Nephron (organoid): ENCODE results near the gene REEP1.

Experiments
- H3K27ac Mint-ChIP-seq, 3 experiments: 2 replicates each; pipeline ENCODE4 v1.8.0; 2020; ENCODE audit warnings: mixed read lengths in 3 of 3, mild to moderate bottlenecking in 2 of 3, moderate library complexity in 1 of 3
- H3K27me3 Mint-ChIP-seq: 2 replicates; pipeline ENCODE4 v1.8.0; 2021; ENCODE audit warnings: low read depth, mild to moderate bottlenecking, moderate library complexity, mixed read lengths
- H3K36me3 Mint-ChIP-seq: 2 replicates; pipeline ENCODE4 v1.8.0; 2020; ENCODE audit warnings: low read depth, mixed read lengths
- H3K4me1 Mint-ChIP-seq: 2 replicates; pipeline ENCODE4 v1.8.0; 2020; ENCODE audit warnings: mixed read lengths
- H3K4me3 Mint-ChIP-seq, 3 experiments: 2 replicates each; pipeline ENCODE4 v1.8.0; 2020; ENCODE audit warnings: mild to moderate bottlenecking in 3 of 3, mixed read lengths in 3 of 3, moderate library complexity in 2 of 3
- H3K9me3 Mint-ChIP-seq: 2 replicates; pipeline ENCODE4 v1.8.0; 2020; ENCODE audit warnings: mixed read lengths
- TF ChIP-seq, protein P1 (sequence below), 3 experiments: fragments of 200-600 bp; sonication (generic); IDR thresholded peaks; one replicate each; pipeline ENCODE4 v1.5.0; 2021; ENCODE audit warnings: antibody characterized with exemption in 3 of 3; ENCODE audit not compliant: unreplicated experiment in 3 of 3

REEP1 gene

DNA sequence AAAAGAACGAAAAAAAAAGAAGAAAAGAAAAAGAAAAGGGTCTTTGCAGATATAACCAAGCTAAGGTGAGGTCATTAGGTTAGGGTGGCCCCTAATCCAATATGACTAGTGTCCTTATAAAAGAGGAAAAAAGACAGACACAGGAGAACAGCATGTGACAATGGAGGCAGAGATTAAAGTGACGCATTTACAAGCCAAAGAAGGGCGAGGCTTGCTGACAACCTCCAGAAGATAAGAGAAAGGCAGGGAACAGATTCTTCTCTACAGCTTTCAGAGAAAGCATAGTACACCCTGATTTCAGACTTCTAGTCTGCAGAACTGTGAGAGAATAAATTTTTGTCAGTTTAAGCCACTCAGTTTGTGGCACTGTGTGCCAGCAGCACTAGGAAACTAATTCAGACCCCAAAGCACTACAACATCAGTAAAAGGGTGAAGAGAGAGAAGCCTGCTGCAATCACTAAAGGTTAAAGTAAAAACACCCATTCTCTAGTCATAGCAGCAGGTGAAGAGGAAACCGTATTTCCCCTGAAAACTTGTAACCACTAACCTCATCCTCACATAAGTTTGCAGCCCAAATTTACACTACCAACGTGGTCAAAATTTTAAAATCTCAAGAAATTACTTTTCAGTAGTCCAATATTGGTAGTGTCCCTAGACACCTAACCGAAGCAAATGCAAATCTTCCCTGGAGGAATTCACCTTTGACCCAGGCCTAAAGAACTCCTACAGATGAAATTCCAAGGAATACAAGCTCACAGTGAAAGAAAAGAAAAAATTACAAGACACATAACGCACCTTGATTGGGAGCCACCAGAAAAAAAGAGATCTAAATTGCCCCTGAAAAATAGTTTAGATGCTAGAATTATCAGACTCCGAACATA lies 17.5 kb downstream of the REEP1 start:
- no peaks in the 10 kb centered on the region for H3K4me1 Mint-ChIP-seq
- H3K36me3 Mint-ChIP-seq: no peaks in the 10 kb centered on the region
- H3K9me3 Mint-ChIP-seq: no peaks in the 10 kb centered on the region
- no peak overlapping the region for H3K4me3 Mint-ChIP-seq
- TF ChIP-seq, protein P1, sequence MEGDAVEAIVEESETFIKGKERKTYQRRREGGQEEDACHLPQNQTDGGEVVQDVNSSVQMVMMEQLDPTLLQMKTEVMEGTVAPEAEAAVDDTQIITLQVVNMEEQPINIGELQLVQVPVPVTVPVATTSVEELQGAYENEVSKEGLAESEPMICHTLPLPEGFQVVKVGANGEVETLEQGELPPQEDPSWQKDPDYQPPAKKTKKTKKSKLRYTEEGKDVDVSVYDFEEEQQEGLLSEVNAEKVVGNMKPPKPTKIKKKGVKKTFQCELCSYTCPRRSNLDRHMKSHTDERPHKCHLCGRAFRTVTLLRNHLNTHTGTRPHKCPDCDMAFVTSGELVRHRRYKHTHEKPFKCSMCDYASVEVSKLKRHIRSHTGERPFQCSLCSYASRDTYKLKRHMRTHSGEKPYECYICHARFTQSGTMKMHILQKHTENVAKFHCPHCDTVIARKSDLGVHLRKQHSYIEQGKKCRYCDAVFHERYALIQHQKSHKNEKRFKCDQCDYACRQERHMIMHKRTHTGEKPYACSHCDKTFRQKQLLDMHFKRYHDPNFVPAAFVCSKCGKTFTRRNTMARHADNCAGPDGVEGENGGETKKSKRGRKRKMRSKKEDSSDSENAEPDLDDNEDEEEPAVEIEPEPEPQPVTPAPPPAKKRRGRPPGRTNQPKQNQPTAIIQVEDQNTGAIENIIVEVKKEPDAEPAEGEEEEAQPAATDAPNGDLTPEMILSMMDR (IDR thresholded peaks at IDR 0.05; ENCODE audit: unreplicated experiment in 3 of 3): no peak
- H3K27me3 Mint-ChIP-seq: peaks cover 12% of the 10 kb centered on the region
- H3K27ac Mint-ChIP-seq: no peak overlapping the region

DNA sequence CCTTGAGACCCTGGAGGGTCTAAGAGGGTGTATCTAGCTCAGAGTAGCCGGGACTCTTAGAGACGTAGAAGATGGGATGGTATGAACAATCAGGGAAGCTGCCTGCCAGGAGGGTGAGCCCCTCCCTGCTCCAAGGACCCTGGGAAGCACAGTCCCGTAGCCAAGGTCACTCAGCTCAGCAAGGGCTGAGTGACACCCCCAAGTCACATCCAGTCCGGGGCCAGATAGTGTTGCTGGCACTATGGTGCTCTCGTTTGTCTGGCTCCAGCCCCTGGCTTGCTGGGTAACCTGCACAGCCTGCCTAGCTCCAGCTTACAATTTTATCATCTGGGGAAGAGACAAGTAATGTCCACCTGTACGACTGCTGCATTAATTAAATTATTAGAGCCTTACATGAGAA lies 22.3 kb downstream of the REEP1 start:
- H3K4me1 Mint-ChIP-seq: no peaks in the 10 kb centered on the region
- H3K27ac Mint-ChIP-seq: no peak overlapping the region

DNA sequence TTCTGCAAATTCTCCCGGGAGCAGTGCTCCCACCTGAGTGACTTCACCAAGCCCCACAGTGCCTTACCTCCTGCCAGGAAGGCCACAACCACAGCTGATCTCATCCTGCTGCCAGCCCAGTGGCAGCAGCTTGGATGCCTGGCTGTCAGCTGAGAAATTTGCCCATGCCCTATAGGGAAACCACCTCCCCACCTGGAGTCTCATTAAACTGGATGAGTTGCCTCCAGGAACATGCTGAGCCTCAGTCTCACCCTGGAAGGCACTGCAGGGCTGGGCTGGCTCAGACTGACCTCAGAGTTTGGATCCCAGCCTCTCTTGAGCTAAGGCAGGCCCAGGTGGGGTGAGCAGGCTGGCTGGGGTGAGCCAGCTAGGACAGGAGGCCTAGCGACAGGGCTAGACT lies 23.3 kb downstream of the REEP1 start:
- TF ChIP-seq, protein P1 (IDR thresholded peaks at IDR 0.05; ENCODE audit: unreplicated experiment in 3 of 3): no peak
- Mint-ChIP-seq H3K27me3 (peaks cover 9% of the 10 kb centered on the region), H3K4me3 (no peak overlapping the region), H3K27ac (no peak overlapping the region), H3K4me1 (peaks cover 5% of the 10 kb centered on the region), H3K36me3 (no peaks in the 10 kb centered on the region), H3K9me3 (no peaks in the 10 kb centered on the region)

More for the DNA sequence above, 22.3 kb downstream of the REEP1 start:
- no peaks in the 10 kb centered on the region for H3K36me3 Mint-ChIP-seq
- peaks cover 9% of the 10 kb centered on the region for H3K27me3 Mint-ChIP-seq
- no peaks in the 10 kb centered on the region for H3K9me3 Mint-ChIP-seq
- no peak overlapping the region for H3K4me3 Mint-ChIP-seq
- TF ChIP-seq, protein P1 (IDR thresholded peaks at IDR 0.05; ENCODE audit: unreplicated experiment in 3 of 3): no peak

DNA sequence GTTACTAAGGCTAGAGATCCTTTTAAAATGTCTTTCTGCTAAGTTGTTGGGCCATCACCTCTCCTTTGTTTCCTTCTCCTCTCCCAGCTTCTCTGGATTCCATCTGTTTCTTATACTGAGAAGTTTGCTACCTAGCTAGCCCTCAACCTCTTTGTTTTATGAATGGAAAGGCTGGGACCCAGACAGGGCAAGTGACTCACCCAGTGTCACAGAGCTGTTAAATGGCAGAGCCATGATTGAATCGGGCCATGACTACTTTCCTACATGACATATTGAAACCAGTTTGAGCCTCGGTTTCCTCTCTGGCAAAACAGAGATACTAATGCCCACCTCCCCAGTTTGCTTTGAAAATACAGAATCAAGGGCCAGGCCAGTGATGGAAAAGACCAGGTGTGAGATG lies 24.1 kb downstream of the REEP1 start:
- Mint-ChIP-seq H3K9me3 (no peaks in the 10 kb centered on the region), H3K4me1 (peaks cover 12% of the 10 kb centered on the region), H3K27ac (no peak overlapping the region), H3K27me3 (peaks cover 9% of the 10 kb centered on the region), H3K36me3 (no peaks in the 10 kb centered on the region), H3K4me3 (no peak overlapping the region)
- TF ChIP-seq, protein P1 (IDR thresholded peaks at IDR 0.05; ENCODE audit: unreplicated experiment in 3 of 3): no peak

DNA sequence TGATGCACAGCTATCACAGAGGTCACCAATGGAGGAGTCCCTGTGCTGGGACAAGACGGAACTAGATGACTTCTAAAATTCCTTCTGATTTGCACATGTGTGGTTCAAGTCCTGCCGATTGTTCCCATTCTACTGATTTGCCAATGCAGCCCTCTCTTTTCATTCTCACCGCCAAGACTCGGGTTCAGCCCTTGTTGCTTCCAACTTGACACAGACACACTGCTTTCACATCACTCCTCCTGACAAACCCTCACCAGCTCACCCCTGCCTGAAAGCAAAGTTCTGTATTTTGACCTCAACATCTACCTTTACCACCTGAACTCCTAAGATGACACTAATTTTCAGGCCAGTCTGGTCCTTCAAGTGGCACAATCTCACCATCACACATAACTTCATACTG lies 25.5 kb downstream of the REEP1 start:
- Mint-ChIP-seq H3K27me3 (peaks cover 9% of the 10 kb centered on the region), H3K9me3 (no peaks in the 10 kb centered on the region), H3K27ac (no peak overlapping the region), H3K36me3 (no peaks in the 10 kb centered on the region), H3K4me3 (no peak overlapping the region), H3K4me1 (peaks cover 19% of the 10 kb centered on the region)
- TF ChIP-seq, protein P1 (IDR thresholded peaks at IDR 0.05; ENCODE audit: unreplicated experiment in 3 of 3): no peak

DNA sequence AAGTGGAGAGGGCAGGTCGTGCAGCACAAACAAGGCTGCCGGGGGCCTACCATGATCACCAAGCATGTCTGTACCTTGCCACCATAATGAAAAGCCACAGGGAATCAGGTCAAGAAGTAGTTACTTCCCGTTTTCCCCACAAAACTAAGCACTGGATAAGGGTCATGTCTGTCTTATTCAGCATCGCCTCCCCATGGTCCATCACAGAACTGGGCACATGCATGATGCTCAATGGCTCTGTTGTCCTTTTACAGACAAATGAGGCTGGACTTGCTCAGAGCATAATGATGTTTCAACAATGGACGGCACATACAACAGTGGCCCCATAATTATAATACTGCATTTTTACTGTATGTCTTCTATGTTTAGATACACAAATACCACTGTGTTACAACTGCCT lies 27.5 kb downstream of the REEP1 start:
- TF ChIP-seq, protein P1 (IDR thresholded peaks at IDR 0.05; ENCODE audit: unreplicated experiment in 3 of 3): no peak
- no peak overlapping the region for H3K4me3 Mint-ChIP-seq
- H3K9me3 Mint-ChIP-seq: no peaks in the 10 kb centered on the region
- no peaks in the 10 kb centered on the region for H3K36me3 Mint-ChIP-seq
- H3K27ac Mint-ChIP-seq: no peak overlapping the region
- peaks cover 5% of the 10 kb centered on the region for H3K27me3 Mint-ChIP-seq
- H3K4me1 Mint-ChIP-seq: peaks cover 35% of the 10 kb centered on the region
